SW480 (cell line): ENCODE results near the gene PCGF5.

Experiments used
- DNase-seq: peaks from one replicate; pipeline ENCODE4 v3.0.0-alpha.2; 2016; ENCODE audit warnings: low spot score

The PCGF5 gene

GRCh38 chr10:91328320-91328984 lies 108.0 kb downstream of the PCGF5 start:
- no peak for DNase-seq
